ENCODE results near the gene H6PD. TPM values are rescaled to one million over a fixed set of nuclear protein-coding genes. Genes with fewer than 3 reads are reported as not detected.

Gene H6PD
- total and polyA plus RNA-seq, 2 donors (not counting 3 experiments of a cell fraction or from before 2014, with no cell fraction given), result 24.5 to 29.0 TPM

DNA sequence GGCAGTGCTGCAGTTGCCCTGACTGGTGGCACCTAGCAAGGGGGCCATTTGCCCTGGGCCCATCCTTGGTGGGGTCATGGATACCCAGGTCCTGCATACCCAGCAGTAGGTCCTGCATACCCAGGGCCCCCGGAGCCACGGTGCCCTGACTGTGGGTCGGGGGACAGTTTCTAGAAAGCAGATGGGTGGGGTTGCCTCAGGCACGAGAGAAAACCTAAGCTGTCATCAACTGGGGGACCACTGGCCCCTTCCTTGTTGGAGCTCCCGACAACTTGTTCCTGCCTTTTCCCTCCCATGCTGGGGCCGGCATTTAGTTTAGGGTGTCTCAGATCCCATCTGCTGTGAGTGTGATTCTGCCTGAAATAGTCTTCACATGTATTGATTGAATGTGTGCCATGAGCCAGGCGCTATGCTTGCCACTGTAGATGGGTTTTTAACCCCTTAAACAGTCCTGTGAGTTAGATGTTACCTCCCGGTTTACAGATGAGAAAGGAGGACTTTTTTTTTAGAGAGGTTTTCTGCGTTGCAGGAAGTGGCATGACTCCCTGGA, 73.7 kb downstream of the H6PD start:
- H3K4me3 ChIP-seq (replicated peaks in 1 of 3; ENCODE audit: insufficient read depth in 1 of 3, low read depth in 1 of 3, low read length in 3 of 3), result no peak overlapping the region
- no TSS peak for BruUV-seq (replicated peaks)
- H3K27ac ChIP-seq (ENCODE audit: insufficient read depth, low read depth, low read length), result no peak overlapping the region
- TF ChIP-seq EZH2 (IDR thresholded peaks at IDR 0.05; ENCODE audit: borderline replicate concordance, low read depth, low read length, severe bottlenecking) (no peak), JUN (IDR thresholded peaks at IDR 0.05; ENCODE audit: borderline replicate concordance, insufficient read depth, insufficient read length, low read depth) (no peak), MYC (IDR thresholded peaks at IDR 0.05; ENCODE audit: low read depth, low read length) (no peak), POLR2AphosphoS5 (IDR thresholded peaks at IDR 0.05; ENCODE audit: insufficient read depth, low read depth, low read length) (no peak), GATA2 (IDR thresholded peaks at IDR 0.05; ENCODE audit: insufficient read depth, insufficient read length, low read depth, low read length) (no peak), POLR2A (IDR thresholded peaks at IDR 0.05; ENCODE audit: low read depth, low read length) (no peak), FOS (IDR thresholded peaks at IDR 0.05; ENCODE audit: borderline replicate concordance, insufficient read depth, low read length) (no peak)
- TF ChIP-seq, protein P1, sequence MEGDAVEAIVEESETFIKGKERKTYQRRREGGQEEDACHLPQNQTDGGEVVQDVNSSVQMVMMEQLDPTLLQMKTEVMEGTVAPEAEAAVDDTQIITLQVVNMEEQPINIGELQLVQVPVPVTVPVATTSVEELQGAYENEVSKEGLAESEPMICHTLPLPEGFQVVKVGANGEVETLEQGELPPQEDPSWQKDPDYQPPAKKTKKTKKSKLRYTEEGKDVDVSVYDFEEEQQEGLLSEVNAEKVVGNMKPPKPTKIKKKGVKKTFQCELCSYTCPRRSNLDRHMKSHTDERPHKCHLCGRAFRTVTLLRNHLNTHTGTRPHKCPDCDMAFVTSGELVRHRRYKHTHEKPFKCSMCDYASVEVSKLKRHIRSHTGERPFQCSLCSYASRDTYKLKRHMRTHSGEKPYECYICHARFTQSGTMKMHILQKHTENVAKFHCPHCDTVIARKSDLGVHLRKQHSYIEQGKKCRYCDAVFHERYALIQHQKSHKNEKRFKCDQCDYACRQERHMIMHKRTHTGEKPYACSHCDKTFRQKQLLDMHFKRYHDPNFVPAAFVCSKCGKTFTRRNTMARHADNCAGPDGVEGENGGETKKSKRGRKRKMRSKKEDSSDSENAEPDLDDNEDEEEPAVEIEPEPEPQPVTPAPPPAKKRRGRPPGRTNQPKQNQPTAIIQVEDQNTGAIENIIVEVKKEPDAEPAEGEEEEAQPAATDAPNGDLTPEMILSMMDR (IDR thresholded peaks at IDR 0.05; ENCODE audit: extremely low read depth in 1 of 2, insufficient read depth in 1 of 2, low read depth in 1 of 2, low read length in 2 of 2), result no peak
- TF ChIP-seq, protein P2, sequence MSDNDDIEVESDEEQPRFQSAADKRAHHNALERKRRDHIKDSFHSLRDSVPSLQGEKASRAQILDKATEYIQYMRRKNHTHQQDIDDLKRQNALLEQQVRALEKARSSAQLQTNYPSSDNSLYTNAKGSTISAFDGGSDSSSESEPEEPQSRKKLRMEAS (IDR thresholded peaks at IDR 0.05; ENCODE audit: insufficient read depth, insufficient read length), result no peak
- FAIRE-seq (no peak), DNase-seq (ENCODE audit: low read depth, low spot score) (no peak)
- peaks cover 19% of the 10 kb centered on the region for H4K20me1 ChIP-seq (replicated peaks; ENCODE audit: control insufficient read depth, extremely low read depth, insufficient read depth, low read length)
- peaks cover 96% of the 10 kb centered on the region for H3K79me2 ChIP-seq (ENCODE audit: control insufficient read depth, insufficient read depth, low read length)
- no peaks in the 10 kb centered on the region for H3K27me3 ChIP-seq (ENCODE audit: control insufficient read depth in 2 of 2, insufficient read depth in 2 of 2, low read length in 2 of 2)
- ChIA-PET POLR2A (interaction anchor here (0.6 kb wide), 1 partner anchor 16 kb away, joined by 5 read pairs; the partner anchor contains the start of gene SPSB1), CTCF (interaction anchor here (2.2 kb wide), 1 partner anchor 9 kb away, joined by 7 read pairs; no protein-coding TSS in a partner anchor)
- no peaks in the 10 kb centered on the region for H3K9me1 ChIP-seq (replicated peaks; ENCODE audit: control insufficient read depth, extremely low read depth, insufficient read depth, low read length)
- dilution Hi-C loops (cut with MboI; ENCODE audit: extremely low pct_ligation_motif_present, low sequenced_read_pairs), result no loop called here
- peaks cover 7% of the 10 kb centered on the region for H3K4me1 ChIP-seq (ENCODE audit: control insufficient read depth, extremely low read depth, insufficient read depth, low read length)
- intact Hi-C loops (cut with micrococcal nuclease), result no loop called here
- H2AFZ ChIP-seq (ENCODE audit: low read depth, low read length), result no peak overlapping the region
- H3K36me3 ChIP-seq (ENCODE audit: control insufficient read depth in 2 of 2, extremely low read depth in 1 of 2, insufficient read depth in 2 of 2, low read length in 2 of 2), result peaks cover 0 to 2% of the 10 kb centered on the region in 2 experiments
- H3K9me3 ChIP-seq (replicated peaks; ENCODE audit: control insufficient read depth, insufficient read depth, low read length), result no peaks in the 10 kb centered on the region
- H3K4me2 ChIP-seq (ENCODE audit: insufficient read depth, low read length), result no peak overlapping the region
- H3K9ac ChIP-seq (replicated peaks; ENCODE audit: extremely low read depth, insufficient read depth, low read length), result no peak overlapping the region
